ENCODE results near the gene MED16.

Gene MED16

GRCh38 chr19:928471-929202 is 35.6 kb upstream of the MED16 start:
- DNase-seq (ENCODE audit: low read depth) = no peak

- DNase-seq (ENCODE audit: low read depth) = no peak
Measured at GRCh38 chr19:927780-928401, 34.9 kb upstream of the MED16 start.

- DNase-seq (ENCODE audit: low read depth) = no peak
Measured at GRCh38 chr19:927351-927779, 34.4 kb upstream of the MED16 start.

- no peak for DNase-seq (ENCODE audit: low read depth)
Measured at GRCh38 chr19:926589-927350, 33.8 kb upstream of the MED16 start.

GRCh38 chr19:926323-926588 is 33.3 kb upstream of the MED16 start:
- no peak for DNase-seq (ENCODE audit: low read depth)

- peak; percentile 69 for DNase-seq (ENCODE audit: low read depth)
Measured at GRCh38 chr19:925526-926322, 32.7 kb upstream of the MED16 start, which contains the start of gene ARID3A. Gene ARID3A, plus strand, starts transcription at chr19:926035. Its CDS starts 3,494 bp downstream, at chr19:929529.

GRCh38 chr19:925087-925525 is 32.1 kb upstream of the MED16 start:
- DNase-seq (ENCODE audit: low read depth) = no peak

- DNase-seq (ENCODE audit: low read depth) = no peak
Measured at GRCh38 chr19:924553-925086, 31.6 kb upstream of the MED16 start.

GRCh38 chr19:920051-920864 is 27.3 kb upstream of the MED16 start:
- DNase-seq (ENCODE audit: low read depth) = peak; percentile 50

GRCh38 chr19:919199-920050 is 26.4 kb upstream of the MED16 start:
- DNase-seq (ENCODE audit: low read depth) = no peak

- no peak for DNase-seq (ENCODE audit: low read depth)
Measured at GRCh38 chr19:918481-919198, 25.7 kb upstream of the MED16 start.

- no peak for DNase-seq (ENCODE audit: low read depth)
Measured at GRCh38 chr19:918152-918437, 25.1 kb upstream of the MED16 start.

- DNase-seq (ENCODE audit: low read depth) = no peak
Measured at GRCh38 chr19:917323-918151, 24.6 kb upstream of the MED16 start, which contains the start of gene KISS1R. Gene KISS1R, plus strand, starts transcription at chr19:917333. Its CDS starts 170 bp downstream, at chr19:917503.

GRCh38 chr19:916645-917322 is 23.8 kb upstream of the MED16 start:
- DNase-seq (ENCODE audit: low read depth) = no peak

- peak; percentile 82 for DNase-seq (ENCODE audit: low read depth)
Measured at GRCh38 chr19:913080-913748, 20.2 kb upstream of the MED16 start, which contains the start of gene R3HDM4. Gene R3HDM4, minus strand, starts transcription at chr19:913219. Its CDS starts 62 bp downstream, at chr19:913157.

GRCh38 chr19:912181-913079 is 19.4 kb upstream of the MED16 start:
- no peak for DNase-seq (ENCODE audit: low read depth)

Data from stimulated activated CD8-positive, alpha-beta memory T cell treated with anti-CD3 and anti-CD28 coated beads, Interleukin-12 subunit alpha, Interleukin-12 subunit beta, amount 100 ng/mL, for 4 hours (primary cell).